ENCODE data around the gene C6orf141. TPM values are rescaled to one million over a fixed set of nuclear protein-coding genes. Genes with fewer than 3 reads are reported as not detected.

The C6orf141 gene
- total and polyA plus RNA-seq, 2 of the 8 experiments (the other 6 are each of a cell fraction or from before 2014, with no cell fraction given), result 7.6 to 16.1 TPM

GRCh38 chr6:49552596-49552995, 2.1 kb downstream of the C6orf141 start (continued):
- TF ChIP-seq CHD7 (IDR thresholded peaks at IDR 0.05; ENCODE audit: insufficient replicate concordance, low read length) (no peak), ATF2 (IDR thresholded peaks at IDR 0.05; ENCODE audit: low read length) (no peak)
